WTC11 (cell line): ENCODE data around the gene MAP7D1.

Experiments
- ATF1 ChIP-seq: sonication (generic); formaldehyde crosslinking; IDR thresholded peaks from 2 replicates; pipeline ENCODE4 v1.8.1; 2023; ENCODE audit warnings: mild to moderate bottlenecking, moderate library complexity, missing genetic modification reagents
- ATF3 ChIP-seq: sonication (generic); formaldehyde crosslinking; conservative IDR thresholded peaks from 2 replicates; pipeline ENCODE4 v1.8.1; 2022; ENCODE audit warnings: mild to moderate bottlenecking, missing genetic modification reagents
- CTCF ChIP-seq: fragments of 200-600 bp; IDR thresholded peaks from 2 replicates; pipeline ENCODE4 v1.8.0; 2022; ENCODE audit warnings: antibody characterized with exemption
- FOXP4 ChIP-seq: sonication (generic); formaldehyde crosslinking; IDR thresholded peaks from 2 replicates; pipeline ENCODE4 v1.8.0; 2022; ENCODE audit warnings: mild to moderate bottlenecking, missing genetic modification reagents
- MLX ChIP-seq: sonication (generic); formaldehyde crosslinking; IDR thresholded peaks from 2 replicates; pipeline ENCODE4 v1.8.1; 2023; ENCODE audit warnings: mild to moderate bottlenecking, missing genetic modification reagents, moderate library complexity
- NFYB ChIP-seq: sonication (generic); formaldehyde crosslinking; conservative IDR thresholded peaks from 2 replicates; pipeline ENCODE4 v1.8.0; 2022; ENCODE audit warnings: low read depth, missing genetic modification reagents
- TEAD4 ChIP-seq: sonication (generic); formaldehyde crosslinking; IDR thresholded peaks from 2 replicates; pipeline ENCODE4 v1.8.0; 2022; ENCODE audit warnings: mild to moderate bottlenecking, missing genetic modification reagents

GRCh38 chr1:36211307-36211706, 55.3 kb downstream of the MAP7D1 start:
- TF ChIP-seq NFYB (CRISPR knock-in tag) (no peak), TEAD4 (no peak), CTCF (no peak), FOXP4 (CRISPR knock-in tag) (no peak), ATF3 (CRISPR knock-in tag) (no peak), ATF1 (CRISPR knock-in tag) (no peak), MLX (no peak)
